Forelimb muscle (tissue), 1 donor: ENCODE data around the gene ANKFN1. TPM values are rescaled to one million over a fixed set of nuclear protein-coding genes. Genes with fewer than 3 reads are reported as not detected.

ENCODE experiments used
- DNase-seq: peaks from one replicate; pipeline ENCODE4 v3.0.0-alpha.2; 2013; ENCODE audit warnings: low read depth
- polyA plus RNA-seq: library from polyadenylated mRNA; unstranded; fragments of 120-200 nt; gene quantifications from one replicate; pipeline ENCODE4 v1.2.1, GENCODE V29; 2013; ENCODE audit not compliant: insufficient read length

ANKFN1 gene
- polyA plus RNA-seq, 1 donor = 2.8 TPM

DNA sequence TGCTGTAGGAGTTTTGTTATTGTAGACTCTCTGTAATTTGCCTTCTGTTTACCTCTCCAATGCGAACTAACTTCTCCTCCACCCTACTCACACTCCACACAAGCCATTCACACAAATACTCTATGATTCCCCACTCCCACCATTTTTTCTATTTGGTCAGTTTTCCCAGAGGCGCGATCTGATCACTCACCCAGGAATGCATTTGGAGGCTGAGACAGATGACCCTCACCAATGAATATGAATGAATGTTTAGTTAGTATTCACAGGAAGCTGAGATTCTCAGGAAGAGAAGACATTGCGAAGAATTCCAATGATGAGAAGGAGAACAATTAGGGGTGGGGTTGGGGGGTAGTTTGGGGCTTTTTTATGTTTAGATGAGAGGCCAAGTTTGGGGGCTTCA, 10.5 kb upstream of the ANKFN1 start:
- no peak for DNase-seq

DNA sequence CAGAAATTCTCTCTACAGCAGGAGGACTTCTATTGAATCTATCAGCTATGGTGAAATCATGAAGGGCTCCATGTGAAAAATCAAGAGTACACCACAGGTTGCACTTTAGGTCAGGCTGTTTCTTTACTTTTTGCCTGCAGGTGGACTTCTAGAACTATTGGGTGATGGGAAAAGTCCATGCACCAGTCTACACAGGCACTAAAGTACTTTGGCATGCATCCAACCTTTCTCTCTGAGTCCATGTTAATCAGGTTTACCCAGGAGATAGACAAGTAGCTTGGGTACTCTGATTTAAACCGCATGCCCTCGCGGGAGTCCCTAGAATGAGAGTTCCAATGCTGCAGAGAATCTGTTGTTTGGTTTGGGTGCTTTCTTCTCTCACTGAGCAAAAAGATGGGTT, 9.1 kb upstream of the ANKFN1 start:
- DNase-seq = no peak

DNA sequence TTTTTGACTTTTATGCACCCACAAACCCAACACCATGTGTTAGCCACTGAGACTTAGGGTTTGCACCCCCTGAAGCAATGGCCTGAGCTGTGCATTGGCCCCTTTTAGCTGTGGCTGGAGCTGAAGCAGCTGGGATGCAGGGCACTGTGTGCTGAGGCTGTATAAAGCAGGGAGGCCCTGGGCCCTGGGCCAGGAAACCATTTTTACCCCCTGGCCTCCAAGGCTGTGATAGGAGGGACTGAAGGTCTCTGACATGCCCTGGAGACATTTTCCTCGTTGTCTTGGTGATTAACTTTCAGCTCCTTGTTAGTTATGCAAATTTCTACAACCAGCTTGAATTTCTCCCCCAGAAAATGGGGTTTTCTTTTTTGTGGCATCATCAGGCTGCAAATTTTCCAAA, 6.7 kb upstream of the ANKFN1 start:
- no peak for DNase-seq

- no peak for DNase-seq
Observed at GRCh38 chr17:56148333-56148732, 4.9 kb upstream of the ANKFN1 start.

- DNase-seq = no peak
Observed at GRCh38 chr17:56149266-56150036, 3.8 kb upstream of the ANKFN1 start.

DNA sequence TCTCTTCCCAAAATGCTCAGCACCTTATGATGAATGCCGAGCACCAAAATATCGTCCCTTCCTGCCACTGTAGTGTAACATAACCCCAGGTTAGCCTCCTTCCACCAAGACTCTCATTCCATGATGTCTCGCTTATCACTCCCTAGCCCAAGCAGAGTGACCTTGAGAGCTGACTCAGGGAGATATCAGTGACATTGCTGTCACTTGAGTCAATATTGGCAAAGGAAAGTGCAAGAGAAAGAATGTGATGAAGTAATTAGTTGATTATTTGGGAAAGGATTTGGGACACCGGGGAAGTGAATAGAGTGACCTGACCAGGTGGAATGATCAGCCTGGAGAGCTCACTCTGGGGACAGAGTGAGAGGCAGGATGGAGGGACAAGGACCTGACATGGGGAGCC, 2.6 kb upstream of the ANKFN1 start:
- no peak for DNase-seq

DNA sequence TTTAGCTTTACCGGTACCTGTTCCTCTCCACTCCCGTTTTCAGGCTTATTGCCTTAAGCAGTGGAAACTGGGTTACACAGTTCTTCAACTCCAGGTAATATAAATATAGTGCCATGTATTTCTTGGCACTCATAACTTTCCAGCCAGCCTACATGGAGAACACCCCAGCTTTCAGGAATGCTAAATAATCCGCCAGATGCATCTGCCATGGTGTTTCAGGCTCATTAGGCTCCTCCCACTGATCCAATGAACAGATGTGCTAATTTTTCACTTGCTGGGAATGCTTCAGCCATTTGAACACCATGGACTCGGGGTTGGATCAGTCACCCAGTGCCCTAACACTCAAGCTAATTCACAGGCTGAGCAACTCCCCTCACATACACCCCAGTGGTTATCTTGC, 4.6 kb downstream of the ANKFN1 start:
- DNase-seq = no peak

DNA sequence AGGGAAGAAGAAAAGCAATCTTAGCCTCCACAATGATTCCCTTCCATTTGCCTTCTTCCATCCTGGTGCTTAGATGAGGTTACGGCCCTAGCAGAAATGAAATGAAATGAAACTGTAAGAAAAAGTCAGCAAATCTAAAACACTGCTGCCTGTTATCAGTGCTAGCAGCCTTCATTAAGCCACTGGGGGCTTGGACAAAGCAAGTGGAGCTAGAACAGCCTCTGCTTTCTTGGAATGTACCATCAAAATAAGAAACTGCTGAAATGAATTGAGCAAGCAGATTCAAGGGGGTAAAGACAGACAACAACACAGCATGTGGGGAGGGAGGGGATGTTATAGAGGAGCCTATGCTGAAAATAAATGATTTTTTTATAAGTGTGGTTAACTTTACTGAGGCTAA, 5.1 kb downstream of the ANKFN1 start:
- DNase-seq = no peak

- DNase-seq = no peak
Observed at GRCh38 chr17:56158915-56159825, 5.9 kb downstream of the ANKFN1 start.

DNA sequence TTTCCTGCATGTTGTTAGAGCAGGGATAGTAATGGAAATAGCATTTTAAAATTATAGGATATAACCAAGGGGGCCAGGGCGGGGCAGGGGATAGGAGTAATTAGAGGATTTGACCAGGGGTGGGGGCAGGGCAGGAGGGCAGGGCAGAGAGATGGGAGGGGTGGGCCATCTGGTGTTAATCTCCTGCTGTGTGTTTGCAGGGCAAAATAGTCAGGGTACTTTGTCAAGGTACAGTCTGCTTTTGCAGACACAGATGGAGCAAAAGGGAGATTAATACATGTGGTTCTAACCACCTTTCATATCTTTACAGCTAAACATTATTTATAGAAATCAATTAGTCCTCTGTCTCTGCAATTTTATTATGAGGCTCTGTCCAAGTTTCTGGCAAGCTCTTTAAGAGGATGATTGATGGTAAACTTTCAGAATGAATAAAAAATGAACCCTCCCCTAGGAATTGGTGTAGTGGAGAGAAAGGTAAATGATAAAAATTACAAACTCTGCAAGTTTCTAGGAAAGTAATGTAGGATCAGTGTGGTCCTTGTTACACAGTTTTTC, 6.6 kb downstream of the ANKFN1 start:
- no peak for DNase-seq

DNA sequence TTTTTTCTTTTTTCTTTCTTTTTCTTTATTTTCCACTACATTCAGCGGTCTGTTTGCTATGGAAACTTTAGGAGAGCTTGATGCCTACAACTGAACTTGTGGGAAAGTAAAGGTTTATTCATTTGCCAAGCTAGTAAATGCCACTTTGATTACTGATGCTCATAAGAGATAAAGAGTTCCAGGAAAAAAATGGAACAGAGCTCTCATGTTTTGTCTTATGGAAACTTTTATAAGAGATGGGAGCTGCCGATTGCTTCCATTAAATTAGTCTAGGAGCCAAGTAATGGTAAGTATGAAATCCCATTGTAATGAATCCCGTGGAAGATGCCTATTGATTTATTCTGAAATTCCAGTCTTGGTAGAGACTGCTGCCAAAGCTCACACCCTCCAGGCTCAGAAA, 7.1 kb downstream of the ANKFN1 start:
- no peak for DNase-seq

- no peak for DNase-seq
Observed at GRCh38 chr17:56165072-56165641, 11.9 kb downstream of the ANKFN1 start.

DNA sequence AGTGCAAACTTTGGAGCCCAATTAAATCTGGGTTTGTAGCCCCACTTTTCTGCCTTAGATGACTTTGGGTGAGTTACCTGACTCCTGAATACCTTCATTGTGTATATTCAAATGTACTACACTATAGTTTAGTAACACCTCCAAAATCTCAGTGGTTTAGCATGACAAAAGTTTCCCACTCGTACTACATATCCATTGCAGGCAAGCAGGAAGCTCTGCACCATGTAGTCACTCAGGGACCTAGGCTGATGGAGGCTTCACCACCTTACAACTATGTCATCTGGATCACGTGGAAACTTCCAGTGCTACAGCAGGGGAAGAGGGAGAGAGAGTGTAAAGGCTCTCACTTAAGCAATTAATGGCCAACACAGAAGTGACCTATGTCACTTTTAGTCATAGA, 14.2 kb downstream of the ANKFN1 start:
- DNase-seq = no peak

DNA sequence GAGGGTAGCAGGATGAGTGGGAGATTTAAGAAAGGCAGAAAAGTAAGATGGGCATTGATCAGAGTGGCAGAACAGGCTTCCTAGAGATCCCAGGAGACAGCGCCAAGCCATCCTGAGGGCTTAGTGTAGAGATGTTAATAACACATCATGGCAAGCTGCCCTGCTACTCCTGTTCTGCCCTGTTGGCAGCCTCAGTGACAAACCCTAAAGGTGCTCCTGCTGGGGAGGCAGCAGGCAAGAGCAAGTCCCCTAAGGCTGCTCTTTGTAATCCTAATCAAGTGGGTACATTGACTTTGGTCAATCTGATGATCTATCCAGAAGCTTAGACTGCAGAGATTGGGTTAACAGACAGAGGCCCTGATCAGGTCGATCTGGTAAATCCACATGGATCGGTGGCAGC, 16.3 kb downstream of the ANKFN1 start:
- DNase-seq = no peak

DNA sequence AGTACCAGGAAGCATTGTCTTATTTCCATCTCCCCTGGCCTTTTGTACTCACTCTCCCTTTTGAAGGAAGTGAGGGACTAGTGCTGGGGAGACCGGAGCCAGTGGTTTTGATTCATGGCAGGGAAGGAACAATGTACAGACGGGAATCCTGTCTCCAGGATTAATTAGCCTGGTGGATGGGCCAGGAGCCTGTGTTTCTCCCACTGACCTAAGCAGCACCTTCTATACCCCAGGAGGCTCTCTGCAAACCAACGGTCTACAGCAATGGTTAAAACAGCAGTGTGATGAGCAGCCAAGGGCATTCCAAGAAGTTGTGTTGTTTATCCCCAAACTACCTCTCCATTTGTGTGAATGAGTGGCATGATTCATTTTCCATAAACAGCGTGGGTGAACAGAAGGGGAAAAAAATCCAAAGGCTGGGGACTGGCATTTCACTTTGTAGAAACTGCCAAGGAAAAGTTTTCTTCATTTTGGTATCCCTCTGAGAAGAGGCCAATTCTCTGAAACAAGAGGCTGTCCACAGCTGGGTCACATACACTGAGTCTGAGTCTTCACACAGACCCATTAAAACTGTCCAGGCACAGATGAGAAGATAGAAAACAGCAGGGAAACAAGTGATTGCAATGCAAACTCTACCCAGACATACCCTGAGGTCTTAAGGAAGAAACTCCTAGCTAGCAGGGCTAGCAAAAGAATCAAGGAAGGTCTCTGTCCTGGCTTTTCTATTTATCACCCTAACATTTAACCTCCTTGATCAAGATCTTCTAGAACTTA, 18.1 kb downstream of the ANKFN1 start:
- DNase-seq = no peak

- DNase-seq = no peak
Observed at GRCh38 chr17:56172517-56172982, 19.3 kb downstream of the ANKFN1 start.

DNA sequence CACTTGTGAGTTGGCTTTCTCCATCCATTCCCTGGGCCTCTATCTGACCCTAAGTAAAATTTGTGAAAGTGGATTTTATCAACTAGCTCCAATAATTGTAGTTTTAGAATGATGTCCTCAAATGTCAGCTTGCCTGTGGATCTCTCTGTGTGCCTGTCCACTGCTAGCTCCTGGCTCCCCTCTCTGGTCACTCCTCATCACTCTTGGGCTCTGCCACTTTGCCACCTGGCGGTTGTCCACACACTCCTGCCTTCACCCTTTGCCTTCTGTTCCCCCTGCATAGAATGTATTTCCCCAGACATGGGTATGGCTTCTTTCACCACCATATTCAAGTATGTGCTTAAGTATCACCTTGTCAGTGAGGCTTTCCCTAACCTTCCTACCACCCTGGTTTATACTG, 19.8 kb downstream of the ANKFN1 start:
- no peak for DNase-seq

- no peak for DNase-seq
Observed at GRCh38 chr17:56173958-56174835, 20.9 kb downstream of the ANKFN1 start.

DNA sequence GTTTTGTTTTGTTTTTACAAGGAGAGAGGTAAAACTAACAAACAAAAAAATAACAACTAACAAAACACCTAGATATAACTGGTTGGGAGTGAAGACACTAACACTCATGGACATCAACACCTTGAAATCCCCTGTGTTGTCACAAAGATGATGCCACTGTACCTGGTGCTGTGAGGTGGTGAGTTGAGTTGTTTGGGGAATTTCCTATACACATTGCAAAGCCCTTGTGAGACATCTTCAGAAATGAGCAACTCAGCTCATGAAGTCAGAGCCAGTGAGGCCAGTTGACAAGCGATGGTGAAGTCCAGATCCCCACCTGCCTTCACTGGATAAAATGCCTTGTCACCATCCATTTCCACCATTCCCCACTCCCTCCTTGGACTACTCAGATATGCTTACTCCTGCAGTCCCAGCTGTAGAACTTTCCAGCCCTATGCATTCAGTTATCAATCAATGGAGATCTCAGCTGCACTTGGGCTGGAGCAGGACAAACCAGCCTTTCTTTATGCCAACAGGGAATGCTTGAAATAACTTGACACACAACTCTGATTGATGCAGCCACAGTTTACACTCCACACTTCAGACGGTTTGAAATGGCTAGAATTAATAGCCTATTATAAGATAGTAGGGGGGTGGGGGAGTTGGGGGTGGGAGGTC, 22.2 kb downstream of the ANKFN1 start:
- DNase-seq = no peak

GRCh38 chr17:56176091-56176490, 22.8 kb downstream of the ANKFN1 start:
- DNase-seq = no peak
